ENCODE measurements around the gene NKG7.
"Not testable (repeated sequence)": the region's sequence is repeated elsewhere in the genome, so short reads cannot be mapped to it uniquely, and the experiment has no call there.

- not testable (repeated sequence) for TF ChIP-seq POLR2AphosphoS5 (IDR thresholded peaks at IDR 0.05; ENCODE audit: borderline replicate concordance, low read depth, low read length); EZH2 (IDR thresholded peaks at IDR 0.05)
Observed at GRCh38 chr19:51420511-51420910, 48.1 kb upstream of the NKG7 start.

Measured in SK-N-MC (cell line).